HCT116 (cell line): ENCODE data around the gene ARHGEF11. TPM values are rescaled to one million over a fixed set of nuclear protein-coding genes. Genes with fewer than 3 reads are reported as not detected.

Experiments
- ATAC-seq: fragments of 200-7000 bp; cut with Tn5 transposase; 2 replicates; pipeline ENCODE4 v1.9.1; 2020; ENCODE audit warnings: mild to moderate bottlenecking, moderate library complexity
- BruUV-seq: library from RNA; stranded (reverse); fragments of 400-500 nt; replicated peaks from 2 replicates; lab custom pipeline; 2021; lab: Mats Ljungman, UMichigan
- CTCF ChIA-PET: fragments of 300-600 bp; sonication (Branson Sonifier 250); formaldehyde crosslinking; loops from one replicate; lab custom pipeline; 2021; ENCODE audit warnings: antibody characterized with exemption; lab: Charles Lee
- POLR2A ChIA-PET: fragments of 300-600, 350-600 bp; sonication (Branson Sonifier 250); formaldehyde crosslinking; loops from one replicate; lab custom pipeline; 2021; ENCODE audit warnings: antibody characterized with exemption; lab: Charles Lee
- RAD21 ChIA-PET, 2 experiments: fragments of 300-600 bp; sonication (Branson Sonifier 250); formaldehyde crosslinking; loops; one replicate each; lab custom pipeline; 2023; ENCODE audit warnings: low total read pairs in 2 of 2; ENCODE audit not compliant: uncharacterized antibody in 2 of 2, unreplicated experiment in 2 of 2, low non-redundant PET in 1 of 2; lab: Charles Lee
- DNase-seq: peaks from one replicate; pipeline ENCODE4 v3.0.0-alpha.2; 2010; ENCODE audit warnings: low read depth, low spot score
- H2AFZ ChIP-seq: fragments of 200-600 bp; shearing (Covaris generic), sonication (generic); 2 replicates; pipeline ENCODE4 v1.6.1; 2017; ENCODE audit warnings: low read depth, mixed run types, mixed read lengths, antibody characterized with exemption, low read length; ENCODE audit not compliant: poor library complexity, severe bottlenecking
- H3K27ac ChIP-seq: 2 replicates; pipeline ENCODE4 v1.5.1; 2012; ENCODE audit warnings: low read depth, low read length
- H3K27me3 ChIP-seq: fragments of 200-600 bp; sonication (generic); 2 replicates; pipeline ENCODE4 v1.6.1; 2016; ENCODE audit warnings: mixed run types, low read length, mixed read lengths; ENCODE audit not compliant: insufficient read depth
- H3K36me3 ChIP-seq, 2 experiments: fragments of 200-500 bp in 1 of 2; fragments of 200-600 bp in 1 of 2; sonication (Bioruptor generic) in 1 of 2; sonication (generic) in 1 of 2; 2 replicates each; pipeline versions ENCODE4 v1.5.1 to v1.6.1; 2014 to 2016; ENCODE audit warnings: low read length in 2 of 2, inconsistent platforms in 1 of 2, mixed read lengths in 1 of 2, mixed run types in 1 of 2; ENCODE audit not compliant: insufficient read depth in 2 of 2, control insufficient read depth in 1 of 2
- H3K4me1 ChIP-seq, 2 experiments: fragments of 200-600 bp in 1 of 2; sonication (generic) in 1 of 2; 2 replicates each; pipeline versions ENCODE4 v1.5.1 to v1.6.1; 2012 to 2017; ENCODE audit warnings: low read length in 2 of 2, inconsistent platforms in 1 of 2, mild to moderate bottlenecking in 1 of 2, mixed read lengths in 1 of 2, mixed run types in 1 of 2, moderate library complexity in 1 of 2; ENCODE audit not compliant: insufficient read depth in 2 of 2, control insufficient read depth in 1 of 2
- H3K4me2 ChIP-seq: fragments of 200-600 bp; sonication (generic); 2 replicates; pipeline ENCODE4 v1.6.1; 2017; ENCODE audit warnings: mixed run types, low read length, mixed read lengths
- H3K4me3 ChIP-seq, 2 experiments: fragments of 200-600 bp in 1 of 2; sonication (generic) in 1 of 2; replicated peaks in 1 of 2; 2 replicates each; pipeline ENCODE4 v1.5.1; 2011 to 2016; ENCODE audit warnings: low read length in 2 of 2, control low read depth in 1 of 2, low read depth in 1 of 2, mild to moderate bottlenecking in 1 of 2, mixed read lengths in 1 of 2, mixed run types in 1 of 2
- H3K79me2 ChIP-seq: fragments of 200-600 bp; sonication (generic); 2 replicates; pipeline ENCODE4 v1.6.1; 2017; ENCODE audit warnings: mild to moderate bottlenecking, mixed run types, low read length, moderate library complexity, mixed read lengths; ENCODE audit not compliant: insufficient read depth
- H3K9ac ChIP-seq: fragments of 200-600 bp; sonication (generic); 2 replicates; pipeline ENCODE4 v1.6.1; 2016; ENCODE audit warnings: low read length, mixed read lengths
- H3K9me2 ChIP-seq: fragments of 200-600 bp; sonication (generic), shearing (Covaris generic); 2 replicates; pipeline ENCODE4 v1.6.1; 2017; ENCODE audit warnings: mixed run types, mild to moderate bottlenecking, moderate library complexity; ENCODE audit not compliant: insufficient read depth
- H3K9me3 ChIP-seq, 2 experiments: fragments of 200-500 bp in 1 of 2; fragments of 200-600 bp in 1 of 2; sonication (Bioruptor generic) in 1 of 2; sonication (generic) in 1 of 2; 2 replicates each; pipeline ENCODE4 v1.6.1; 2014 to 2017; ENCODE audit warnings: low read length in 2 of 2, mixed read lengths in 2 of 2, inconsistent platforms in 1 of 2, low read depth in 1 of 2, mild to moderate bottlenecking in 1 of 2, mixed run types in 1 of 2, moderate library complexity in 1 of 2; ENCODE audit not compliant: control insufficient read depth in 1 of 2, insufficient read depth in 1 of 2
- H4K20me1 ChIP-seq: fragments of 200-600 bp; sonication (generic), shearing (Covaris generic); 2 replicates; pipeline ENCODE4 v1.6.1; 2017; ENCODE audit warnings: mixed run types, mild to moderate bottlenecking, moderate library complexity; ENCODE audit not compliant: insufficient read depth
- ELF1 ChIP-seq: IDR thresholded peaks from 2 replicates; pipeline ENCODE4 v1.6.1; 2012; ENCODE audit warnings: low read depth, borderline replicate concordance
- EZH2phosphoT487 ChIP-seq: fragments of 200-600 bp; IDR thresholded peaks from 2 replicates; pipeline ENCODE4 v1.6.1; 2018; ENCODE audit warnings: antibody characterized with exemption, borderline replicate concordance
- FOSL1 ChIP-seq: IDR thresholded peaks from 2 replicates; pipeline ENCODE4 v1.6.1; 2012; ENCODE audit warnings: low read depth
- JUND ChIP-seq: IDR thresholded peaks from 2 replicates; pipeline ENCODE4 v1.6.1; 2012
- POLR2A ChIP-seq: IDR thresholded peaks from 2 replicates; pipeline ENCODE4 v1.7.0; 2011; ENCODE audit warnings: borderline replicate concordance; ENCODE audit not compliant: insufficient read depth, insufficient read length; ENCODE audit errors: extremely low read depth
- SIN3A ChIP-seq: IDR thresholded peaks from 2 replicates; pipeline ENCODE4 v1.6.1; 2012; ENCODE audit warnings: low read depth
- ZFX ChIP-seq: fragments of 450-650 bp; IDR thresholded peaks from 2 replicates; pipeline ENCODE4 v1.6.1; 2017
- intact Hi-C: fragments of 100-400 bp; cut with micrococcal nuclease; formaldehyde crosslinking; loops from 2 replicates; pipeline ENCODE4 v1.10.0; 2022
- total RNA-seq: library from RNA; stranded (reverse); gene quantifications from one replicate; pipeline ENCODE4 v1.2.1, GENCODE V29; 2021; ENCODE audit not compliant: unreplicated experiment
- TF ChIP-seq, protein P1 (sequence below): IDR thresholded peaks from 2 replicates; pipeline ENCODE4 v1.6.1; 2012
- TF ChIP-seq, protein P2 (sequence below): IDR thresholded peaks from 2 replicates; pipeline ENCODE4 v1.6.1; 2012
- TF ChIP-seq, protein P3 (sequence below): IDR thresholded peaks from 2 replicates; pipeline ENCODE4 v1.6.1; 2011; ENCODE audit warnings: mild to moderate bottlenecking, low read length, moderate library complexity; ENCODE audit not compliant: insufficient replicate concordance; ENCODE audit errors: extremely low read depth

ARHGEF11 gene
- total RNA-seq, 1 experiment from 2014 or later = 28.9 TPM

- ChIA-PET POLR2A (no interaction called here), CTCF (interaction anchor here (0.8 kb wide), 1 partner anchor 22 kb away, joined by 4 read pairs; no protein-coding TSS in a partner anchor), RAD21 (interaction anchor here in 1 of 2 experiments (0.7 kb wide), 1 partner anchor 18 kb away, joined by 6 read pairs; no protein-coding TSS in a partner anchor)
- H3K79me2 ChIP-seq = no peaks in the 10 kb centered on the region
- TF ChIP-seq EZH2phosphoT487 (no peak), POLR2A (no peak), ELF1 (no peak), JUND (no peak), ZFX (no peak), FOSL1 (no peak), SIN3A (no peak)
- TF ChIP-seq, protein P1, sequence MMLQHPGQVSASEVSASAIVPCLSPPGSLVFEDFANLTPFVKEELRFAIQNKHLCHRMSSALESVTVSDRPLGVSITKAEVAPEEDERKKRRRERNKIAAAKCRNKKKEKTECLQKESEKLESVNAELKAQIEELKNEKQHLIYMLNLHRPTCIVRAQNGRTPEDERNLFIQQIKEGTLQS = no peak
- TF ChIP-seq, protein P2, sequence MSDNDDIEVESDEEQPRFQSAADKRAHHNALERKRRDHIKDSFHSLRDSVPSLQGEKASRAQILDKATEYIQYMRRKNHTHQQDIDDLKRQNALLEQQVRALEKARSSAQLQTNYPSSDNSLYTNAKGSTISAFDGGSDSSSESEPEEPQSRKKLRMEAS = no peak
- TF ChIP-seq, protein P3, sequence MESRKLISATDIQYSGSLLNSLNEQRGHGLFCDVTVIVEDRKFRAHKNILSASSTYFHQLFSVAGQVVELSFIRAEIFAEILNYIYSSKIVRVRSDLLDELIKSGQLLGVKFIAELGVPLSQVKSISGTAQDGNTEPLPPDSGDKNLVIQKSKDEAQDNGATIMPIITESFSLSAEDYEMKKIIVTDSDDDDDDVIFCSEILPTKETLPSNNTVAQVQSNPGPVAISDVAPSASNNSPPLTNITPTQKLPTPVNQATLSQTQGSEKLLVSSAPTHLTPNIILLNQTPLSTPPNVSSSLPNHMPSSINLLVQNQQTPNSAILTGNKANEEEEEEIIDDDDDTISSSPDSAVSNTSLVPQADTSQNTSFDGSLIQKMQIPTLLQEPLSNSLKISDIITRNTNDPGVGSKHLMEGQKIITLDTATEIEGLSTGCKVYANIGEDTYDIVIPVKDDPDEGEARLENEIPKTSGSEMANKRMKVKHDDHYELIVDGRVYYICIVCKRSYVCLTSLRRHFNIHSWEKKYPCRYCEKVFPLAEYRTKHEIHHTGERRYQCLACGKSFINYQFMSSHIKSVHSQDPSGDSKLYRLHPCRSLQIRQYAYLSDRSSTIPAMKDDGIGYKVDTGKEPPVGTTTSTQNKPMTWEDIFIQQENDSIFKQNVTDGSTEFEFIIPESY = no peak
- no peak overlapping the region for H3K4me3 ChIP-seq
- ATAC-seq (no peak), DNase-seq (no peak)
- no TSS peak for BruUV-seq
- no peak overlapping the region for H3K27ac ChIP-seq
- no peak overlapping the region for H3K9ac ChIP-seq
- H3K4me1 ChIP-seq = peaks cover 4 to 10% of the 10 kb centered on the region in 2 experiments; a peak in 3 of 4 replicates
- no peak overlapping the region for H2AFZ ChIP-seq
- H3K4me2 ChIP-seq = no peak overlapping the region
- H3K27me3 ChIP-seq = no peaks in the 10 kb centered on the region
- no peaks in the 10 kb centered on the region; a peak in 1 of 4 replicates for H3K36me3 ChIP-seq
- intact Hi-C loops = no loop called here
- H3K9me3 ChIP-seq = no peaks in the 10 kb centered on the region
- H3K9me2 ChIP-seq = no peaks in the 10 kb centered on the region
- H4K20me1 ChIP-seq = no peaks in the 10 kb centered on the region
Observed at GRCh38 chr1:156931974-156932710, 113.4 kb downstream of the ARHGEF11 start.
